NT2/D1 (cell line): Measurements from ENCODE around the gene TMC2.

Source experiments
- SUZ12 ChIP-seq: IDR thresholded peaks from 2 replicates; pipeline ENCODE4 v1.6.1; 2011; ENCODE audit not compliant: insufficient read length, insufficient read depth; ENCODE audit errors: extremely low read depth
- YY1 ChIP-seq: IDR thresholded peaks from 2 replicates; pipeline ENCODE4 v1.6.1; 2011; ENCODE audit not compliant: insufficient read length, insufficient read depth
- ZNF274 ChIP-seq: IDR thresholded peaks from 2 replicates; pipeline ENCODE4 v1.6.1; 2011; ENCODE audit warnings: mild to moderate bottlenecking, low read depth, low read length

GRCh38 chr20:2602746-2603145, 66.4 kb downstream of the TMC2 start:
- no peak for TF ChIP-seq YY1
- no peak for TF ChIP-seq ZNF274
- no peak for TF ChIP-seq SUZ12
